Measurements from ENCODE around the gene DEFB108B.
"Not testable (repeated sequence)": the region's sequence is repeated elsewhere in the genome, so short reads cannot be mapped to it uniquely, and the experiment has no call there.

- not testable (repeated sequence) for TF ChIP-seq CTCF, POLR2AphosphoS5, POLR2A (IDR thresholded peaks at IDR 0.05)
Measured at GRCh38 chr11:71794386-71795040, 38.5 kb upstream of the DEFB108B start.
